C4-2B (cell line): ENCODE data around the gene TRAPPC1.

Experiments used
- CTCF ChIP-seq: fragments of 450-650 bp; conservative IDR thresholded peaks from 2 replicates; pipeline ENCODE4 v1.5.1; 2017; ENCODE audit warnings: mild to moderate bottlenecking
- ZFX ChIP-seq: fragments of 450-650 bp; IDR thresholded peaks from 2 replicates; pipeline ENCODE4 v1.6.1; 2017

DNA sequence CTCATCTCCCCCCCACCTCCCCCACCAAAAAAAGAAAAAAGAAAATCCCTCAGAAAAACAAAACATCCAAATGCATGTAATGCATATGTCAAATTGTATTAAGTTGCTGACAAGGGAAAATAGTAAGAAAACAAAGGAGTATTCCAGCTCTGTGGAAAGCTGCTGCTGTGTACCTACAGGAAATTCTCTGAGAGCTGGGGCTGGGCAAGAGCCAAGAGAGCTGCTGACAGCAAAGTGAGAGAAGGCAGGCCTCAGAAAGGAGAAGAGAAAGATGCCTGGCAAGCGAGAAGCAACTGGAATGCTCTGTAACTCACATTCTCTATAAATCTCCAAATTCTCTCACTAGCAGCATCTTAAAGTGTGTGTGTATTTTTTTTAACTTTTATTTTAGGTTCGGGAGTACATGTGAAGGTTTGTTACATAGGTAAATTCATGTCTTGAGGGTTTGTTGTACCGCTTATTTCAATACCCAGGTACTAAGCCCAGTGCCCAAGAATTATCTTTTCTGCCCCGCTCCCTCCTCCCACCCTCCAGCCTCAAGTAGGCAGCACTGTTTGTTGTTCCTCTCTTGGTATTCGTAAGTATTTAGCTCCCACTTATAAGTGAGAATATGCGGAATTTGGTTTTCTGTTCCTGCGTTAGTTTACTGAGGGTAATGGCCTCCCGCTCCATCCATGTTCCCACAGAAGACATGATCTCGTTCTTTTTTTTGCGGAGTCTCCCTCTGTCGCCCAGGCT lies 24.7 kb upstream of the TRAPPC1 start:
- TF ChIP-seq CTCF (no peak), ZFX (no peak)
